GM12801 (cell line): ENCODE measurements around the gene RNF207.

Source experiments
- TF ChIP-seq, protein P1 (sequence below): IDR thresholded peaks from one replicate; pipeline ENCODE4 v1.5.1; 2011; ENCODE audit warnings: control low read depth; ENCODE audit not compliant: insufficient read length; ENCODE audit errors: extremely low read depth

Gene RNF207

GRCh38 chr1:6259491-6260362 lies 53.8 kb downstream of the RNF207 start:
- TF ChIP-seq, protein P1, sequence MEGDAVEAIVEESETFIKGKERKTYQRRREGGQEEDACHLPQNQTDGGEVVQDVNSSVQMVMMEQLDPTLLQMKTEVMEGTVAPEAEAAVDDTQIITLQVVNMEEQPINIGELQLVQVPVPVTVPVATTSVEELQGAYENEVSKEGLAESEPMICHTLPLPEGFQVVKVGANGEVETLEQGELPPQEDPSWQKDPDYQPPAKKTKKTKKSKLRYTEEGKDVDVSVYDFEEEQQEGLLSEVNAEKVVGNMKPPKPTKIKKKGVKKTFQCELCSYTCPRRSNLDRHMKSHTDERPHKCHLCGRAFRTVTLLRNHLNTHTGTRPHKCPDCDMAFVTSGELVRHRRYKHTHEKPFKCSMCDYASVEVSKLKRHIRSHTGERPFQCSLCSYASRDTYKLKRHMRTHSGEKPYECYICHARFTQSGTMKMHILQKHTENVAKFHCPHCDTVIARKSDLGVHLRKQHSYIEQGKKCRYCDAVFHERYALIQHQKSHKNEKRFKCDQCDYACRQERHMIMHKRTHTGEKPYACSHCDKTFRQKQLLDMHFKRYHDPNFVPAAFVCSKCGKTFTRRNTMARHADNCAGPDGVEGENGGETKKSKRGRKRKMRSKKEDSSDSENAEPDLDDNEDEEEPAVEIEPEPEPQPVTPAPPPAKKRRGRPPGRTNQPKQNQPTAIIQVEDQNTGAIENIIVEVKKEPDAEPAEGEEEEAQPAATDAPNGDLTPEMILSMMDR: no peak

GRCh38 chr1:6260433-6260934 lies 54.6 kb downstream of the RNF207 start:
- TF ChIP-seq, protein P1: no peak

DNA sequence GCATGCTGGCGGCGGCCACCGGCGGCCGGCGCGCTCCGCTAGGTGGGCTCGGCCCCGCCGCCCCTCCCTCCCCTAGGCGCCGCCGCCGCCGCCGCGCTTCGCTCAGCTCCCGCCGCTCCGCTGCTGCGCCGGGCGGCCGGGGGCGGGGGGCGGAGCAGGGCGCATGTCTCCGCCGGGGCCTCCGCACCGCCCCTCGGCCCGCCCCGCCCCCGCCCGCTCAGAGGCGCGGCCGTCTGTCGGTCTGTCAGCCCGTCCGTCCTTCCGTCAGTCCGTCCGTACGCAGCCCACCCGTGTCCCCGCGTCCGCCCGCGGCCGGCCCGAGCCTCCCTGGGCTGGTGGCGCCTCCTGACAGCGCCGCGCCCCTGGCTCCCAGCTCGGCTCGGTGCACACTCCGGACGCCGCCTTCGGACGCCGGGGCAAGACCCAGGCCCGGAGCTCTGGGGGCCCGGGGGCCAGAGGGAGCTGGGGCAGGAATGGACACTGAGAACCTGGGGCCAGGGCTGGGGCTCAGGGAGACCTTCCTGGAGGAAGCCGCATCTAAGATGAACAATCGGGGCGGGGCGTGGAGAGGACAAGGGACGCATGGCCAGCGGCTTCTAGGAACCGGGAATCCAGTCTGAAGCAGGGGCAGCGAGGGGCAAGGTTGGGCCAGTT lies 55.2 kb downstream of the RNF207 start, which contains the start of gene GPR153:
Gene GPR153 (minus strand): TSS at position 138 of the 654 bp plus-strand sequence. CDS start 6,193 bp downstream, outside the sequence.
- TF ChIP-seq, protein P1: no peak

GRCh38 chr1:6261615-6261995 lies 55.7 kb downstream of the RNF207 start:
- TF ChIP-seq, protein P1: no peak

DNA sequence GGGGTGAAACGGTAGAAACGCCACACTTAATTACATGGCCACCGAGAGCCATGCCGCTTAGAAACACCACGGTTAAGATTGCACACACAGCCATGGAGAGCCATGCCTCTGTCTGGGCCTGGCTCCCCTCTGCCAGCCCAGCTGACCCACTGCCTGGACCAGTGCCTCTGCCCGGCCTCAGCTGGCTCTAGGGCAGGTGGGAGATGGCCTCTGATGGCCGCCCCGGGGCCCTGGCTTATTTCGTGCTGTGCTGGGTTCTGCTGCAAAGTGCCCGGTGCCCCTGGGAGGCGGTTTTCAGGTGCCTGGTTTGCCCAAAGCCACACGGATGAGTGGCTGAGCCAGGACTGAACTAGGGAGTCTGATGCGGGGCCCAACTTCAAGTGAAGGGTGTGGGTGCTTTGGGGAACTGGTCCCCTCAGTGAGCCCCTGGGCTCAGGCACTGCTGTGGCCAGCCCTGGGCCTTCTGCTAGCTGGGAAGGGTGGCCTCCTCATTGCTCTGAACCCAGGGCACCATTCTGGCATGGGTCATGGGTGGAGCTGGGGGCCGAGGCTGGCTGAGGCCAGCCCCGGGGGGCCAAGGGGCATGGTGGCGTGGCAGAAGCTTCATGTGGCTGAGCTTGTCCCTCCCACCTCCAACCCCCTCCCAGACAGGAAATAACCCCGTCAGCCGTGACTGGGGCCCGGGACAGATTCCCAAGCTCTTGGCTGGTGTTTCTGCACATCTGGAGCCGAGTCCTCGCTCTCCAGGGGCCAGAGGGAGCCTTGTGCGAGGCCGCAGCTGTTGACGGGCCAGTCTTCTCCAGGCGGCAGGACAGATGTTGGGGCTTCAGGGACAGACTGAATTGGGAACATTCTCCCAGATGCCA lies 56.9 kb downstream of the RNF207 start:
- TF ChIP-seq, protein P1: no peak

DNA sequence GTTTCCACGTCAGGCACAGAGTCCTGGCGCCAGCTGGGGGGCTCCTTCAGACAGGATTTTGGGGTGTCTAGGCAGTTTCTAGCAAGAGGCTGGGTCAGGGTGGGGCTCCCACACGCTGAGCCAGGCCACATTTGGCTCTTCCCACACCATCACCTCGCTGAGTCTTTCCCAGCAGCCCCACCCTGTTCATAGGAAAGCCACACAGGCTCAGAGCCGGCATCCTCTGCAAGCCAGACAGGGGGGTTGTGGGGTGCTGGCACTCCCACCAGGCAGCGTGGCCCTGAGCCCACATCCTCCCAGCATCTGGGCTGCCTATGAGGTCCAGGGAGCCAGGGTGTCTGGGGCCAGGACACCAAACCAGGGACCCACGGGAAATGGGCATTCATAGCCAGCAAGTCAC lies 57.8 kb downstream of the RNF207 start:
- TF ChIP-seq, protein P1: no peak
